ENCODE measurements around the gene NSUN4. TPM values are rescaled to one million over a fixed set of nuclear protein-coding genes. Genes with fewer than 3 reads are reported as not detected.

Gene NSUN4
- total and polyA plus RNA-seq, 9 of the 15 experiments (the other 6 are each of a cell fraction or from before 2014, with no cell fraction given): 33.4 to 60.2 (median 46.3) TPM

DNA sequence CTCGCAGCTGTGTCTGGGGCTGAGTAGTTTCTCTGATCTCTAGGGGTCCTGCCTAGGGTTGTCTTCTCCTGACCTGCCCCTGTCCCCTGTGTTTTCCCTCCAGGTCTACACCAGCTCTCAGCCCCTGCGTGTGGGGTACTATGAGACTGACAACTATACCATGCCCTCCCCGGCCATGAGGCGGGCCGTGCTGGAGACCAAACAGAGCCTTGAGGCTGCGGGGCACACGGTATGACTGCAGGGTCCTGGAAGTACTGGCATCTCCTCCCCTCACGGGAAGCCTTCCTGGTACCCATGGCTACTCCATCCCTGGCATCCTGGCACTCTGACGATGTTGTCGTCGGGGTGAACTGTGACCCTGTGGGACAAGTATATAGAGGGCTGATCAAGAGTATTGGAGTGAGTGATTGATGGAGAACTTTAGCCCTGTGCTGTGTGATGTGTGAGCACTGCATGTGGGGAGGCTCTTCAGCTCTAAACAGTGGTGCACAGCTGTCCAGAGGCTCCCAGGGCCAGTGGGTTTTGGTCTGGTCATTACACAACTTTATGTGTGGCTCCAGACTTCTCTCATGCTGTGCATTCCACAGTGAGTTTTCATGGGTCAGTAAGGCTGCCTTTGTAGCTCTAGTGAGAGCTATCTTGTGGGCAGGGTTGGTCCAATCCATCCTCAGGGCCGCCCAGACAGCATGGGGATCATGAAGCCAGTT is 67.9 kb downstream of the NSUN4 start:
- Histone ChIP-seq H3K4me2 (ENCODE audit: insufficient read depth, low read length) (no peak overlapping the region), H3K9me1 (ENCODE audit: control insufficient read depth, insufficient read depth, low read length) (peaks cover 5% of the 10 kb centered on the region), H3K4me3 (no peak overlapping the region), H3K36me3 (ENCODE audit: control insufficient read depth, insufficient read depth, low read length) (no peaks in the 10 kb centered on the region), H3K4me1 (replicated peaks in 1 of 2; ENCODE audit: control insufficient read depth in 2 of 2, insufficient read depth in 2 of 2, low read length in 2 of 2) (peaks cover 20 to 51% of the 10 kb centered on the region in 2 experiments; a peak in 4 of 5 replicates), H3K9me3 (replicated peaks; ENCODE audit: control insufficient read depth, insufficient read depth, low read depth, low read length) (no peaks in the 10 kb centered on the region), H3K27me3 (ENCODE audit: control insufficient read depth in 2 of 2, insufficient read depth in 2 of 2, low read length in 2 of 2) (no peaks in the 10 kb centered on the region), H3K79me2 (ENCODE audit: control insufficient read depth, insufficient read depth, low read length) (no peaks in the 10 kb centered on the region), H3K27ac (ENCODE audit: extremely low read depth, low read depth, low read length) (no peak overlapping the region), H4K20me1 (replicated peaks; ENCODE audit: control insufficient read depth, insufficient read depth, low read length) (no peaks in the 10 kb centered on the region), H3K9ac (ENCODE audit: insufficient read depth in 1 of 2, low read depth in 2 of 2, low read length in 2 of 2) (no peak overlapping the region), H2AFZ (ENCODE audit: low read depth, low read length) (no peak overlapping the region)
- intact Hi-C loops (cut with micrococcal nuclease): loop anchor here (5.0 kb wide), 2 partner anchors 69 to 76 kb away; no protein-coding TSS in a partner anchor
- FAIRE-seq (no peak), ATAC-seq (no peak), DNase-seq (ENCODE audit: extremely low read depth in 1 of 4, low spot score in 3 of 4) (no peak)
- ChIA-PET POLR2A (interaction anchor here (0.7 to 2.0 kb wide), 5 partner anchors 7 to 121 kb away, joined by 3 to 5 read pairs (median 3); no protein-coding TSS in a partner anchor), CTCF (ENCODE audit: low intra/inter-chr PET ratio) (interaction anchor here (0.6 kb wide), 1 partner anchor 37 kb away, joined by 3 read pairs; no protein-coding TSS in a partner anchor)
- TF ChIP-seq MYC (IDR thresholded peaks at IDR 0.05; ENCODE audit: low read depth, low read length): no peak
- TF ChIP-seq MYC (CRISPR knock-in tag; IDR thresholded peaks at IDR 0.05; ENCODE audit: borderline replicate concordance, low read depth): no peak
- TF ChIP-seq, protein P1, sequence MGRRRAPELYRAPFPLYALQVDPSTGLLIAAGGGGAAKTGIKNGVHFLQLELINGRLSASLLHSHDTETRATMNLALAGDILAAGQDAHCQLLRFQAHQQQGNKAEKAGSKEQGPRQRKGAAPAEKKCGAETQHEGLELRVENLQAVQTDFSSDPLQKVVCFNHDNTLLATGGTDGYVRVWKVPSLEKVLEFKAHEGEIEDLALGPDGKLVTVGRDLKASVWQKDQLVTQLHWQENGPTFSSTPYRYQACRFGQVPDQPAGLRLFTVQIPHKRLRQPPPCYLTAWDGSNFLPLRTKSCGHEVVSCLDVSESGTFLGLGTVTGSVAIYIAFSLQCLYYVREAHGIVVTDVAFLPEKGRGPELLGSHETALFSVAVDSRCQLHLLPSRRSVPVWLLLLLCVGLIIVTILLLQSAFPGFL (CRISPR knock-in tag; IDR thresholded peaks at IDR 0.05): no peak
- TF ChIP-seq POLR3G (IDR thresholded peaks at IDR 0.05; ENCODE audit: extremely low read depth, insufficient read length, insufficient replicate concordance): no peak
- TF ChIP-seq ZNF717 (CRISPR knock-in tag; IDR thresholded peaks at IDR 0.05): no peak
- TF ChIP-seq, protein P2, sequence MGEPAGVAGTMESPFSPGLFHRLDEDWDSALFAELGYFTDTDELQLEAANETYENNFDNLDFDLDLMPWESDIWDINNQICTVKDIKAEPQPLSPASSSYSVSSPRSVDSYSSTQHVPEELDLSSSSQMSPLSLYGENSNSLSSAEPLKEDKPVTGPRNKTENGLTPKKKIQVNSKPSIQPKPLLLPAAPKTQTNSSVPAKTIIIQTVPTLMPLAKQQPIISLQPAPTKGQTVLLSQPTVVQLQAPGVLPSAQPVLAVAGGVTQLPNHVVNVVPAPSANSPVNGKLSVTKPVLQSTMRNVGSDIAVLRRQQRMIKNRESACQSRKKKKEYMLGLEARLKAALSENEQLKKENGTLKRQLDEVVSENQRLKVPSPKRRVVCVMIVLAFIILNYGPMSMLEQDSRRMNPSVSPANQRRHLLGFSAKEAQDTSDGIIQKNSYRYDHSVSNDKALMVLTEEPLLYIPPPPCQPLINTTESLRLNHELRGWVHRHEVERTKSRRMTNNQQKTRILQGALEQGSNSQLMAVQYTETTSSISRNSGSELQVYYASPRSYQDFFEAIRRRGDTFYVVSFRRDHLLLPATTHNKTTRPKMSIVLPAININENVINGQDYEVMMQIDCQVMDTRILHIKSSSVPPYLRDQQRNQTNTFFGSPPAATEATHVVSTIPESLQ (CRISPR knock-in tag; IDR thresholded peaks at IDR 0.05): no peak
- no peak for TF ChIP-seq ZNF77 (CRISPR knock-in tag; IDR thresholded peaks at IDR 0.05)
- TF ChIP-seq POLR2G (IDR thresholded peaks at IDR 0.05; ENCODE audit: low read depth, low read length): no peak
- no peak for TF ChIP-seq RBM17 (IDR thresholded peaks at IDR 0.05; ENCODE audit: borderline replicate concordance, low read depth, low read length)
- TF ChIP-seq CREM (IDR thresholded peaks at IDR 0.05; ENCODE audit: low read depth): no peak
- TF ChIP-seq, protein P3, sequence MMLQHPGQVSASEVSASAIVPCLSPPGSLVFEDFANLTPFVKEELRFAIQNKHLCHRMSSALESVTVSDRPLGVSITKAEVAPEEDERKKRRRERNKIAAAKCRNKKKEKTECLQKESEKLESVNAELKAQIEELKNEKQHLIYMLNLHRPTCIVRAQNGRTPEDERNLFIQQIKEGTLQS (IDR thresholded peaks at IDR 0.05): no peak
- TF ChIP-seq, protein P3 (CRISPR knock-in tag; conservative IDR thresholded peaks at IDR 0.05): no peak
- TF ChIP-seq, protein P4, sequence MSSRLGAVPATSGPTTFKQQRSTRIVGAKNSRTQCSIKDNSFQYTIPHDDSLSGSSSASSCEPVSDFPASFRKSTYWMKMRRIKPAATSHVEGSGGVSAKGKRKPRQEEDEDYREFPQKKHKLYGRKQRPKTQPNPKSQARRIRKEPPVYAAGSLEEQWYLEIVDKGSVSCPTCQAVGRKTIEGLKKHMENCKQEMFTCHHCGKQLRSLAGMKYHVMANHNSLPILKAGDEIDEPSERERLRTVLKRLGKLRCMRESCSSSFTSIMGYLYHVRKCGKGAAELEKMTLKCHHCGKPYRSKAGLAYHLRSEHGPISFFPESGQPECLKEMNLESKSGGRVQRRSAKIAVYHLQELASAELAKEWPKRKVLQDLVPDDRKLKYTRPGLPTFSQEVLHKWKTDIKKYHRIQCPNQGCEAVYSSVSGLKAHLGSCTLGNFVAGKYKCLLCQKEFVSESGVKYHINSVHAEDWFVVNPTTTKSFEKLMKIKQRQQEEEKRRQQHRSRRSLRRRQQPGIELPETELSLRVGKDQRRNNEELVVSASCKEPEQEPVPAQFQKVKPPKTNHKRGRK (tag; IDR thresholded peaks at IDR 0.05): no peak
- no TSS peak for BruUV-seq (replicated peaks)
- 33% methylated on average over 12 of the region's 12 CpGs for WGBS (ENCODE audit: insufficient coverage, low coverage, missing lambda C conversion rate)
- in situ Hi-C loops (cut with MboI): loop anchor here (5.0 kb wide), 1 partner anchor 129 kb away; a partner anchor contains a TSS
